Activated CD8-positive, alpha-beta T cell treated with anti-CD3 and anti-CD28 coated beads for 36 hours (primary cell): ENCODE results near the gene MGRN1. TPM values are rescaled to one million over a fixed set of nuclear protein-coding genes. Genes with fewer than 3 reads are reported as not detected.

Experiments
- ATAC-seq: fragments of 200-7000 bp; cut with Tn5 transposase; one replicate; pipeline ENCODE4 v1.10.0; 2021; ENCODE audit warnings: mild to moderate bottlenecking, moderate library complexity
- CTCF ChIA-PET: fragments of 350-600 bp; sonication (Branson Sonifier 250); formaldehyde crosslinking; loops from one replicate; lab custom pipeline; 2021; ENCODE audit warnings: antibody characterized with exemption; lab: Charles Lee
- POLR2A ChIA-PET: fragments of 350-600 bp; sonication (Branson Sonifier 250); formaldehyde crosslinking; loops from one replicate; lab custom pipeline; 2021; ENCODE audit warnings: antibody characterized with exemption; lab: Charles Lee
- DNase-seq: peaks from one replicate; pipeline ENCODE4 v3.0.0-alpha.2; 2020
- H3K27ac Mint-ChIP-seq: one replicate; pipeline ENCODE4 v1.8.0; 2021; ENCODE audit warnings: mild to moderate bottlenecking, mixed read lengths
- H3K27me3 Mint-ChIP-seq: one replicate; pipeline ENCODE4 v1.8.0; 2021; ENCODE audit warnings: mixed read lengths
- H3K36me3 Mint-ChIP-seq: one replicate; pipeline ENCODE4 v1.8.0; 2021; ENCODE audit warnings: low read depth, mixed read lengths
- H3K4me1 Mint-ChIP-seq: one replicate; pipeline ENCODE4 v1.8.0; 2021; ENCODE audit warnings: low read depth, mixed read lengths
- H3K4me3 Mint-ChIP-seq: one replicate; pipeline ENCODE4 v1.8.0; 2021; ENCODE audit warnings: mild to moderate bottlenecking, moderate library complexity, mixed read lengths
- H3K9me3 Mint-ChIP-seq: one replicate; pipeline ENCODE4 v1.8.0; 2021; ENCODE audit warnings: mixed read lengths
- CTCF ChIP-seq: fragments of 200-600 bp; IDR thresholded peaks from one replicate; pipeline ENCODE4 v1.8.0; 2022; ENCODE audit warnings: antibody characterized with exemption, mild to moderate bottlenecking
- intact Hi-C: fragments of 100-400 bp; cut with micrococcal nuclease; formaldehyde crosslinking; loops from one replicate; pipeline ENCODE4 v1.10.0; 2022
- total RNA-seq, 2 experiments: library from RNA; stranded (reverse); gene quantifications; one replicate each; pipeline ENCODE4 v1.2.3, GENCODE V29; 2021

MGRN1 gene
- total RNA-seq, 2 experiments from 2014 or later = 67.6 to 70.8 TPM

GRCh38 chr16:4667203-4667963 is 42.8 kb downstream of the MGRN1 start:
- no peak overlapping the region for H3K4me3 Mint-ChIP-seq
- H3K9me3 Mint-ChIP-seq = no peaks in the 10 kb centered on the region
- ChIA-PET CTCF (interaction anchor here (1.3 to 1.4 kb wide), 2 partner anchors 16 to 17 kb away, joined by 4 read pairs; no protein-coding TSS in a partner anchor), POLR2A (interaction anchor here (1.7 kb wide), 1 partner anchor 9 kb away, joined by 6 read pairs; no protein-coding TSS in a partner anchor)
- H3K36me3 Mint-ChIP-seq = peaks cover 29% of the 10 kb centered on the region
- H3K27ac Mint-ChIP-seq = no peak overlapping the region
- no peak for DNase-seq
- H3K4me1 Mint-ChIP-seq = peaks cover 27% of the 10 kb centered on the region
- intact Hi-C loops = no loop called here
- no peak for TF ChIP-seq CTCF
- ATAC-seq = no peak
- no peaks in the 10 kb centered on the region for H3K27me3 Mint-ChIP-seq

- TF ChIP-seq CTCF = no peak
- ChIA-PET POLR2A (interaction anchor here (1.7 kb wide), 1 partner anchor 8 kb away, joined by 6 read pairs; no protein-coding TSS in a partner anchor), CTCF (no interaction called here)
- DNase-seq = no peak
- Mint-ChIP-seq H3K4me1 (peaks cover 21% of the 10 kb centered on the region), H3K36me3 (peaks cover 24% of the 10 kb centered on the region), H3K27me3 (no peaks in the 10 kb centered on the region), H3K9me3 (no peaks in the 10 kb centered on the region), H3K4me3 (no peak overlapping the region), H3K27ac (no peak overlapping the region)
- ATAC-seq = no peak
- intact Hi-C loops = no loop called here
Measured at GRCh38 chr16:4668313-4668960, 43.8 kb downstream of the MGRN1 start.

GRCh38 chr16:4673387-4674046 is 48.9 kb downstream of the MGRN1 start:
- POLR2A ChIA-PET = no interaction called here
- H3K4me1 Mint-ChIP-seq = peaks cover 30% of the 10 kb centered on the region
- ATAC-seq = no peak
- H3K4me3 Mint-ChIP-seq = no peak overlapping the region
- DNase-seq = no peak
- CTCF ChIA-PET = interaction anchor here (0.7 kb wide), 1 partner anchor 9 kb away, joined by 3 read pairs; no protein-coding TSS in a partner anchor
- H3K36me3 Mint-ChIP-seq = peaks cover 14% of the 10 kb centered on the region
- H3K27ac Mint-ChIP-seq = no peak overlapping the region
- intact Hi-C loops = no loop called here
- H3K9me3 Mint-ChIP-seq = no peaks in the 10 kb centered on the region
- no peaks in the 10 kb centered on the region for H3K27me3 Mint-ChIP-seq
- no peak for TF ChIP-seq CTCF

GRCh38 chr16:4674926-4675530 is 50.4 kb downstream of the MGRN1 start:
- POLR2A ChIA-PET = interaction anchor here (1.7 kb wide), 1 partner anchor 59 kb away, joined by 5 read pairs; no protein-coding TSS in a partner anchor
- peaks cover 14% of the 10 kb centered on the region for H3K36me3 Mint-ChIP-seq
- H3K27ac Mint-ChIP-seq = peak overlapping the region; percentile 99
- H3K9me3 Mint-ChIP-seq = no peaks in the 10 kb centered on the region
- ATAC-seq (no peak), DNase-seq (no peak)
- intact Hi-C loops = no loop called here
- H3K4me1 Mint-ChIP-seq = peaks cover 35% of the 10 kb centered on the region
- no peaks in the 10 kb centered on the region for H3K27me3 Mint-ChIP-seq
- H3K4me3 Mint-ChIP-seq = no peak overlapping the region
- CTCF ChIA-PET = interaction anchor here (0.6 kb wide), 1 partner anchor 92 kb away, joined by 3 read pairs; no protein-coding TSS in a partner anchor
- TF ChIP-seq CTCF = no peak
